ENCODE measurements around the gene TAAR2. TPM values are rescaled to one million over a fixed set of nuclear protein-coding genes. Genes with fewer than 3 reads are reported as not detected.
"Not testable (repeated sequence)": the region's sequence is repeated elsewhere in the genome, so short reads cannot be mapped to it uniquely, and the experiment has no call there.

TAAR2 gene
- total RNA-seq, 1 experiment from 2014 or later, result not detected

- no peaks in the 10 kb centered on the region for H3K27me3 ChIP-seq (ENCODE audit: insufficient read depth, low read length)
- no peak overlapping the region for H3K27ac ChIP-seq (ENCODE audit: low read depth, low read length)
- no peaks in the 10 kb centered on the region for H3K79me2 ChIP-seq (ENCODE audit: insufficient read depth, low read length)
- H3K4me3 ChIP-seq (replicated peaks in 1 of 2; ENCODE audit: low read depth in 1 of 2, low read length in 2 of 2), result no peak overlapping the region
- no peak for DNase-seq (ENCODE audit: low read depth, low spot score)
- no peak for ATAC-seq
- H3K9me2 ChIP-seq (ENCODE audit: insufficient read depth), result no peaks in the 10 kb centered on the region
- ChIA-PET CTCF (no interaction called here), POLR2A (no interaction called here), RAD21 (ENCODE audit: low non-redundant PET in 1 of 2, low total read pairs in 2 of 2, uncharacterized antibody in 2 of 2, unreplicated experiment in 2 of 2) (no interaction called here)
- no peak overlapping the region for H2AFZ ChIP-seq (ENCODE audit: low read depth, low read length, poor library complexity, severe bottlenecking)
- intact Hi-C loops (cut with micrococcal nuclease), result no loop called here
- no TSS peak for BruUV-seq (replicated peaks)
- no peaks in the 10 kb centered on the region for H3K36me3 ChIP-seq (ENCODE audit: control insufficient read depth in 1 of 2, insufficient read depth in 2 of 2, low read length in 2 of 2)
- H4K20me1 ChIP-seq (ENCODE audit: insufficient read depth), result no peaks in the 10 kb centered on the region
- no peak overlapping the region for H3K9ac ChIP-seq (ENCODE audit: low read length)
- TF ChIP-seq SIN3A (IDR thresholded peaks at IDR 0.05; ENCODE audit: low read depth), result no peak
- no peak for TF ChIP-seq ZBTB33 (IDR thresholded peaks at IDR 0.05; ENCODE audit: extremely low read depth, insufficient replicate concordance, low read length)
- TF ChIP-seq MAX (IDR thresholded peaks at IDR 0.05), result no peak
- no peak overlapping the region for H3K4me2 ChIP-seq (ENCODE audit: low read length)
- no peaks in the 10 kb centered on the region for H3K9me3 ChIP-seq (ENCODE audit: control insufficient read depth in 1 of 2, insufficient read depth in 1 of 2, low read depth in 1 of 2, low read length in 2 of 2)
- no peaks in the 10 kb centered on the region for H3K4me1 ChIP-seq (ENCODE audit: control insufficient read depth in 1 of 2, insufficient read depth in 2 of 2, low read length in 2 of 2)
These were observed 19.4 kb downstream of the TAAR2 start for GRCh38 chr6:132604635-132605152.

GRCh38 chr6:132600900-132601299 lies 23.2 kb downstream of the TAAR2 start:
- H3K36me3 ChIP-seq (ENCODE audit: control insufficient read depth in 1 of 2, insufficient read depth in 2 of 2, low read length in 2 of 2); RAD21 ChIA-PET (ENCODE audit: low non-redundant PET in 1 of 2, low total read pairs in 2 of 2, uncharacterized antibody in 2 of 2, unreplicated experiment in 2 of 2); H3K9me2 ChIP-seq (ENCODE audit: insufficient read depth); H3K27ac ChIP-seq (ENCODE audit: low read depth, low read length); CTCF ChIA-PET; BruUV-seq (replicated peaks); POLR2A ChIA-PET; intact Hi-C loops (cut with micrococcal nuclease); H3K27me3 ChIP-seq (ENCODE audit: insufficient read depth, low read length); H3K9me3 ChIP-seq (ENCODE audit: control insufficient read depth in 1 of 2, insufficient read depth in 1 of 2, low read depth in 1 of 2, low read length in 2 of 2); H2AFZ ChIP-seq (ENCODE audit: low read depth, low read length, poor library complexity, severe bottlenecking); H3K4me3 ChIP-seq (replicated peaks in 1 of 2; ENCODE audit: low read depth in 1 of 2, low read length in 2 of 2); H3K79me2 ChIP-seq (ENCODE audit: insufficient read depth, low read length); H4K20me1 ChIP-seq (ENCODE audit: insufficient read depth); H3K4me1 ChIP-seq (ENCODE audit: control insufficient read depth in 1 of 2, insufficient read depth in 2 of 2, low read length in 2 of 2); ATAC-seq; H3K4me2 ChIP-seq (ENCODE audit: low read length); H3K9ac ChIP-seq (ENCODE audit: low read length); DNase-seq (ENCODE audit: low read depth, low spot score): not testable (repeated sequence)
